ENCODE results near the gene PARP3. TPM values are rescaled to one million over a fixed set of nuclear protein-coding genes. Genes with fewer than 3 reads are reported as not detected.

The PARP3 gene
- 8.1 and 12.6 TPM in 2 replicates for total RNA-seq

DNA sequence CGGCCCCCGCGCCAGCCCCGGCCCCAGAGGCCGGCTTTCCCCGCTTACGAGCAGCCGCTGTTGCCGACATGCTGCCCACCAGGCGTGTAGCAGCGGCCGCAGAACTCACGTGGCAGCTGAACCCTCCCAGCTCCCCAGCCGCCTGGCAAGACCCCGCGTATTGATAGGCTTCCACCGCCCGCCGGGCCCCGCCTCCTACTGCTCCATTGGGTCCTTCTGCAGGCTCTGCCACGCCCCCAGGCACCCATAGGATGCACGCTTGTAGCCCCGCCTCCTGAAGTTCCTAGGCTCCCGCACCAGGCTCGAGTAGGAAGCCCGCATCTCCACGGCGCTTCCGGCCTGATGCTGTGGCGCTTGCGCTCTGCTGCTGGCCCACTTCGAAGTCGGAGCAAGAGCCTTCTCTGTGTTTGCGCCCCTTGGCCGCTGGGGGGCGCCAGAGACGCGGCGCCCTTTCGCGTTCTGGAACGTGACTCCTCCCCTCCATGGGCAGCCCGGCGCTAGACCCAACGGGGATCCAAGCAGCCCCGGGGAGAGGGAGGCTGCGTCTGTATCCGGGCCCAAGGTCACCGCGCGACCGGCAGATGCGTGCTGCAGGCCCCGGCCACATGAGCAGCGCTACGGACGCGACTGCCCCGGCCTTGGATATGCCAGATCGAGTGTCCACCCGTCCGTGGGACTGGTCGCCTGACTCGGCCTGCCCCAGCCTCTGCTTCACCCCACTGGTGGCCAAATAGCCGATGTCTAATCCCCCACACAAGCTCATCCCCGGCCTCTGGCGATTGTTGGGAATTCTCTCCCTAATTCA is at the start of gene PARP3, which contains the start of gene RRP9:
Gene PARP3, plus strand, starts transcription at position 566 of the 805 bp plus-strand sequence. CDS start 993 bp downstream, outside the sequence.
Gene RRP9, minus strand, starts transcription at position 107 of the 805 bp plus-strand sequence. Its CDS starts 37 bp downstream, at position 70.

DNA sequence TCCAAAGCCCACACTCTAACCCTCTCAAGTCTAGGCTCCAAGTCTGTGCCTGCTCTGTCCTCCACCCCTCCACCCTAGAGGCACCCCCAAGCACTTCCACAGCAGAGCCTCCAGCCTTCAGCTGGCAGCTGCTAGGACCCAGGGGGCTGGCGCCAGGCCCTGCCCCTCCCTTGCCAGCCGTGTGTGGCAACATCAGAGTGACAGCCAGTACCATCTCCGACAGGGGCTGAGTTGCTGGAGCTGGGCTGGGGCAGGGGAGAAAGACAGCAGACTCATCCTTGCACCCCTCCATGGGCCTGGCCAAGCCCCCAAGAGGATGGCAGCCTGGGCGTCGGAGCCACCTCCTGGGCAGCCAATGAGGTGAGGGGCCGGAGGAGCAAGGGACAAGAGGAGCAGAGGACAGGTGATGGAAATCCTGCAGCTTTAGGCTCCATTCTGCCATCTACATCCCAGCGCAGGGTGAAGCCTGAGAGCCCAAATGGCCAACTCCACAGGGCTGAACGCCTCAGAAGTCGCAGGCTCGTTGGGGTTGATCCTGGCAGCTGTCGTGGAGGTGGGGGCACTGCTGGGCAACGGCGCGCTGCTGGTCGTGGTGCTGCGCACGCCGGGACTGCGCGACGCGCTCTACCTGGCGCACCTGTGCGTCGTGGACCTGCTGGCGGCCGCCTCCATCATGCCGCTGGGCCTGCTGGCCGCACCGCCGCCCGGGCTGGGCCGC is 13.2 kb downstream of the PARP3 start, which contains the start of gene GPR62:
Gene GPR62, plus strand, starts transcription at position 207 of the 718 bp plus-strand sequence. Its CDS starts 272 bp downstream, at position 479.

DNA sequence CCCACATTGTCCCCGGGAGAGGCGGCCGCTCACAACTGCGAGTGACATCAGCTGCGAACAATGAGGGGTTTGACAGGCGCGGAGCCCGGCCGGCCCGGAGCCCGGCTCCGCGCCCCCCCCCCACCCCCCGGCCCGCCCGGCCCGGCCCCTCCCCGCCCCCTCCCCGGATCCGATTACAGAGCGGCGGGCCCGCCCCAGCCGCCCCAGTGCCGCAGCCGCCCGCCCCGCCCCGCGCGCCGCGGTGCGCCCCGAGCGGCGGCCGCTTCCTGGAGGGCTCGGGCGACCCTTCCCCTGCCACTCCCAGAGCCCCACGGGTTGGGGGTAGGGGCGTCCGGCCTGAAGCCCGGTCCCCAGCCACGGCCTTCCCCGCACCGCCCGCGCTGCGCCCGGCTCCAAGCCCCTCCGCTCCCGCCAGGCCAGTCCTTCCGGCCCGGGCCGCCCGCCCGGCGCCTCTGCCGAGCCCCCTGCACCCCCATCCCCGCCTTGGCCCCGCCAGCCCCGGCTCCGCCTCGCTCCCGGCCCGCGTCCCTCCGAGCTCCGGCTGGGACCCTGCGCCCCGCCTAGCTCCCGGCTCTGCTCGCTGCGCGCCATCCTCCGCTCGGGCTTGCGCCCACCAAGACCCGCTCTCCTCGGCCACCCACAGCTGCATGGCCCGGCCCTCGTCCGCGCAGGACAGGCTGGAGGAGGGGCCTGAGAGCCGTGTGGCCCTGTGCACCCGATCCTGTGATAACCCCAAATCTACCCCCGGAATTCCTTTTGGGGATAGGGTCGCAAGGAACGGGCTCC is 25.4 kb downstream of the PARP3 start, which contains the start of gene PCBP4:
Gene PCBP4, minus strand, starts transcription at position 71 of the 786 bp plus-strand sequence. CDS start 6,214 bp downstream, outside the sequence.

DNA sequence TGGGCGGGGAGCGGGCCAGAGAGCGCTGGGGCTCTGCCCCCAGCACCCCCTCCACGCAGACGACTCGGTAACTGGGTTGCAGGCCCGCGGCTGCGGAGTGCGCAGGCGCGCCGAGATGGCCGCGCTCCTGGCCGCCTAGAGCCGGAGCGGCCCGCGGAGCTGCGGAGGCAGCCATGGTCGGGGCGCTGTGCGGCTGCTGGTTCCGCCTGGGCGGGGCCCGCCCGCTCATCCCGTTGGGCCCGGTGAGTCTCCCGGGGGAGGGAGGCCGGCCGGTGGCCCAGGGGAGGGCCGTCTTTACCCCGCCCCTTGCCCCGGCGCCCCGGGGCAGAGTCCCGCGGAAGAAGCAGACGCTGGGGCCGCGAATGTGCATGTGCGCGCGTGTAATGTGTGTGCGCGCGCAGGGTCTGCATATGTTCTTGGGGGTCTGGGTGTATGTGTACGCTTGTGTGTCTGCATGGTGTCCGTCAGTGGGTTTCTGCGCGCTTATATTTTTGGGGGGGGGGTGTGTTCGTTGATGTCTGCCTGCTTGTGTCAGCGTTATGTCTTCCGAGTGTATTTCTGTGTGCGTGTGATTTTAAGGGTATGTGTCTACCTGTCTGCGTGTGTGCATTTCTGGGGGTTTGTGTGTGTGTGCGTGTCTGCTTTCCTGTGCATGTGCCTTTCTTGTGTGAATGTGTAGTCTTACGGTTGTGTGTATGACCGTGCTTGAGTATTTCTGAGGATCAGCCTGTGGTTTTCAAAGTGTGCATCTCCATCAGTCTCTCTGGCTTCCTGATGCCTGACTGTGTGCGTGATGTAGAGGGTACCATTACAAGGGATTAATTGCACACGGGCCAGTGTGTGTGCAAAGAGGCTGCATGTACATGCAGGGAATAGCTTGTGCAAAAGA is 33.0 kb downstream of the PARP3 start, which contains the start of gene ABHD14A:
Gene ABHD14A, plus strand, starts transcription at position 102 of the 889 bp plus-strand sequence. Its CDS starts 72 bp downstream, at position 174.

DNA sequence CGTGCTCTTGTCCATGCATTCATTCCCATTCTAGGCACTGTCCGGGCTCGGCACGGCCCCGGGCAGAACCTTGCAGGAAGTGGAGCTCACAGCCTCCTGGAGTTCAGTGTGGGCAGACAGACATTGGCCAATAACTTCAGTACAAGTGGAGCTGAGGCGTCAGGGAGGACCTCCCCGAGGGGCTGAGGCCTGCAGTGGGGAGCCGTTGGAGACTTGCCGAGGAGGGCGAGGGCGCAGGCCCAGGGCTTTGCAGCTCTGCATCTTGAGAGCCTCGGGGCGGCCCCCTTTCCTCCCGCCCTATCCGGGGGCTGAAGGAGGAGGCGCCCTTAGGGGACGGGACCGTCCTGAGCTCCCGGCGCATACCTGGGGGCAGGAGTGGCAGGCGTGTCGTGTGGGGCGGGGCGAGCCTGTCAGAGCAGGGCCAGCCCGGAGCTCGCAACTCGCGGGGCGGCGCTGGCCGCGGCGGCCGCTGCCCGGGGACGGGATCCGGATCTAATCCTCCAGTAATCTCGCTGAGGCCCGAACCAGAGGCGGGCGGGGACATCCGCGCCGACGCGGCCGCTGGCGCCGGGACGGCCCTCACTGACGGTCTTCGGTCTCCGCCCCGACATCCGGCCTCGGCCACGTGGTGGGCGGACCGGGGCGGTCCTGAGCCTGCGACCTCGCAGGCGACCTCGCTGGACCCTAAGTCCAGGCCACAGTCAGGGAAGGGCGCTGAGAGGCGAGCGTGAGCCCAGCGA is 40.8 kb downstream of the PARP3 start, which contains the start of gene ACY1:
Gene ACY1, plus strand, starts transcription at position 698 of the 740 bp plus-strand sequence. CDS start 530 bp downstream, outside the sequence.

DNA sequence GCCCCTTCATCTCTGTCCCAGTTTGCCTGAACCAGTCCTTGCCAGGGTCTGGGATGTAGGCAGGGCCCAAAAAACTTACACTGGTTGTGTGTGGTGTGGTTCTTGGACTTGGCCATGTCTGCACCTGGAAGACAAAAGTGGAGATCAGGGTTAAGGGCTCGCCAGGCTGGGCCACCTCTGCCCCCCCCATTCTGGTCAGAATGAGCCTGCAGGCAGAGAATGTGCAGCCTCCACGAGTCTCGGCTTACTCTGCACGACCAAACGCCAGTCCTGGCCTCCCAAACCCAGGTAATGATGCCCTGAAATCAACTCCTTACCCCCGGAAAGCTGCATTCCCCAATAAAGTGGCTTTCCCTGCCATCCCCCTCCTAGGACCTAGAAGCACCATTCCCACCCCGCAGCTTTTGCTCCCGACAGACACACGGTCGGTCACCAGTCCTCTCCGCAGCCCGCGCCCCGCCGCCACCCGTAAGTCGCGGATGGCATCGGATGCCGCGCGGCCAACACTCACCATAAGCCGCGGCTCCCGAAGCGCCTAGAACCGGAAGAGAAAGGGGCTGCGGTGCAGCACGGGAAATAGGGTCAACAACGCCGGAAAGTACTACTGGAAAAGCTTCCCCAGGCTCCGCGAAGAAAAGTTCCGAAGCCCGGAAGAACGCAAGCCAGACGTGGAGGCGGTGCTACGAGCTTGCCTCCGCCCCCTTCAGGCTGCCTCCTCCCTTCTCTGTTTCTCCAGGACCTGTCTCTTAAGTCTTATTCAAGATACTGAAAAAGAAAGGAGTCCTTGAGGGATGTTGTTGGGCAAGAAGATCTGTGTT is 53.4 kb downstream of the PARP3 start, which contains the start of gene RPL29:
Gene RPL29, minus strand, starts transcription at position 550 of the 818 bp plus-strand sequence. Its CDS starts 434 bp downstream, at position 116.

Small RNA genes within 50 kb of the gene (small RNA-seq; reads per million reads assigned to genes)
- gene AC115284.1 = not detected

Other genes starting within 250 kb of the PARP3 start
- under 0.01 TPM in 2 replicates for gene GRM2, start 235.3 kb upstream of the PARP3 start, total RNA-seq
- gene IQCF6, start 163.1 kb upstream of the PARP3 start, total RNA-seq = not detected in 2 replicates
- not detected in 2 replicates for gene IQCF2, start 80.7 kb upstream of the PARP3 start, total RNA-seq
- not detected in 2 replicates for gene IQCF5, start 66.8 kb upstream of the PARP3 start, total RNA-seq
- not detected in 2 replicates for gene IQCF1, start 39.0 kb upstream of the PARP3 start, total RNA-seq
- gene RRP9, start 459 bp upstream of the PARP3 start, total RNA-seq = 20.6 and 21.1 TPM in 2 replicates
- 0.07 TPM in 1 of 2 replicates, not detected in the other for gene GPR62, start 13.0 kb downstream of the PARP3 start, total RNA-seq
- gene PCBP4, start 25.1 kb downstream of the PARP3 start, total RNA-seq = 23.1 and 23.3 TPM in 2 replicates
- 12.5 and 15.5 TPM in 2 replicates for gene ABHD14B, start 31.7 kb downstream of the PARP3 start, total RNA-seq
- 3.5 and 7.3 TPM in 2 replicates for gene ABHD14A, start 32.7 kb downstream of the PARP3 start, total RNA-seq
- gene ACY1, start 41.2 kb downstream of the PARP3 start, total RNA-seq = 8.0 and 11.2 TPM in 2 replicates
- 968 and 1,125 TPM in 2 replicates for gene RPL29, start 53.5 kb downstream of the PARP3 start, total RNA-seq
- 16.9 and 23.2 TPM in 2 replicates for gene DUSP7, start 114.2 kb downstream of the PARP3 start, total RNA-seq
- 8.0 and 12.6 TPM in 2 replicates for gene POC1A, start 212.1 kb downstream of the PARP3 start, total RNA-seq

Measured in thoracic aorta endothelial cell (primary cell).